RWPE2 (cell line): ENCODE results near the gene PATJ.

Experiments
- ATAC-seq: fragments of 200-7000 bp; cut with Tn5 transposase; 3 replicates; pipeline ENCODE4 v1.9.1; 2021; ENCODE audit warnings: low read depth
- DNase-seq: peaks from one replicate; pipeline ENCODE4 v3.0.0-alpha.2; 2020; ENCODE audit warnings: low spot score
- H3K27ac ChIP-seq: fragments of 450-650 bp; 2 replicates; pipeline ENCODE4 v1.5.1; 2017; ENCODE audit warnings: mild to moderate bottlenecking; ENCODE audit not compliant: poor library complexity, severe bottlenecking
- H3K27me3 ChIP-seq: fragments of 250-450 bp; sonication (Bioruptor Pico); 2 replicates; pipeline ENCODE4 v1.5.1; 2021; ENCODE audit warnings: mild to moderate bottlenecking, moderate library complexity; ENCODE audit not compliant: insufficient read depth, poor library complexity, severe bottlenecking
- H3K36me3 ChIP-seq: fragments of 250-450 bp; sonication (Bioruptor Pico); 2 replicates; pipeline ENCODE4 v1.5.1; 2020; ENCODE audit warnings: low read depth, mild to moderate bottlenecking, moderate library complexity
- H3K4me1 ChIP-seq: fragments of 250-450 bp; sonication (Bioruptor Pico); 2 replicates; pipeline ENCODE4 v1.5.1; 2021; ENCODE audit warnings: mild to moderate bottlenecking, moderate library complexity; ENCODE audit not compliant: insufficient read depth, poor library complexity, severe bottlenecking
- H3K4me3 ChIP-seq: fragments of 250-450 bp; sonication (Bioruptor Pico); 2 replicates; pipeline ENCODE4 v1.5.1; 2021; ENCODE audit warnings: mild to moderate bottlenecking, moderate library complexity; ENCODE audit not compliant: severe bottlenecking
- H3K9me3 ChIP-seq: fragments of 250-450 bp; sonication (Bioruptor Pico); 2 replicates; pipeline ENCODE4 v1.5.1; 2021; ENCODE audit warnings: mild to moderate bottlenecking, moderate library complexity; ENCODE audit not compliant: severe bottlenecking
- TF ChIP-seq, protein P1 (sequence below): fragments of 450-650 bp; IDR thresholded peaks from one replicate; pipeline ENCODE4 v1.5.1; 2017; ENCODE audit warnings: mild to moderate bottlenecking, moderate library complexity; ENCODE audit not compliant: poor library complexity, severe bottlenecking

Gene PATJ

DNA sequence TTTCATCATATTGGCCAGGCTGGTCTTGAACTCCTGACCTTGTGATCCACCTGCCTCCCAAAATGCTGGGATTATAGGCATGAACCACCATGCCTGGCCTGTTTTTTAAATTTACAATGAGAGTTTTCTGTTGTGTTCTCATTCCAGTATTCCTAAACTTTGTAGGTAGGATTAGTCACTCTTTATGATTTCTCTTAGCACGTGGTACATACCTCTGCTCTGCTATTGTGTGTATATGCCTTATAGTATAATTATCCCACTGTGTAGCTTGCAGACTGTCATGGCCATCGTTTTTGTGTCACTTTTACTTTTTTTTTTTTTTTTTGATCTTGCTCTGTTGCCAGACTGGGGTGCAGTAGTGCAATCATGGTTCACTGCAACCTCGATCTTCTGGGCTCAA is 14.5 kb downstream of the PATJ start:
- Histone ChIP-seq H3K4me3 (no peak overlapping the region), H3K9me3 (no peaks in the 10 kb centered on the region), H3K4me1 (peaks cover 14% of the 10 kb centered on the region), H3K27me3 (no peaks in the 10 kb centered on the region), H3K27ac (no peak overlapping the region), H3K36me3 (peaks cover 28% of the 10 kb centered on the region)
- DNase-seq: no peak
- no peak for ATAC-seq
- TF ChIP-seq, protein P1, sequence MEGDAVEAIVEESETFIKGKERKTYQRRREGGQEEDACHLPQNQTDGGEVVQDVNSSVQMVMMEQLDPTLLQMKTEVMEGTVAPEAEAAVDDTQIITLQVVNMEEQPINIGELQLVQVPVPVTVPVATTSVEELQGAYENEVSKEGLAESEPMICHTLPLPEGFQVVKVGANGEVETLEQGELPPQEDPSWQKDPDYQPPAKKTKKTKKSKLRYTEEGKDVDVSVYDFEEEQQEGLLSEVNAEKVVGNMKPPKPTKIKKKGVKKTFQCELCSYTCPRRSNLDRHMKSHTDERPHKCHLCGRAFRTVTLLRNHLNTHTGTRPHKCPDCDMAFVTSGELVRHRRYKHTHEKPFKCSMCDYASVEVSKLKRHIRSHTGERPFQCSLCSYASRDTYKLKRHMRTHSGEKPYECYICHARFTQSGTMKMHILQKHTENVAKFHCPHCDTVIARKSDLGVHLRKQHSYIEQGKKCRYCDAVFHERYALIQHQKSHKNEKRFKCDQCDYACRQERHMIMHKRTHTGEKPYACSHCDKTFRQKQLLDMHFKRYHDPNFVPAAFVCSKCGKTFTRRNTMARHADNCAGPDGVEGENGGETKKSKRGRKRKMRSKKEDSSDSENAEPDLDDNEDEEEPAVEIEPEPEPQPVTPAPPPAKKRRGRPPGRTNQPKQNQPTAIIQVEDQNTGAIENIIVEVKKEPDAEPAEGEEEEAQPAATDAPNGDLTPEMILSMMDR: no peak

- no peak for ATAC-seq
- no peak for DNase-seq
- no peak overlapping the region for H3K27ac ChIP-seq
- TF ChIP-seq, protein P1: no peak
- peaks cover 14% of the 10 kb centered on the region for H3K4me1 ChIP-seq
- H3K9me3 ChIP-seq: no peaks in the 10 kb centered on the region
- no peak overlapping the region for H3K4me3 ChIP-seq
- H3K36me3 ChIP-seq: peaks cover 31% of the 10 kb centered on the region
- H3K27me3 ChIP-seq: no peaks in the 10 kb centered on the region
Observed at GRCh38 chr1:61757950-61758349, 15.7 kb downstream of the PATJ start.

DNA sequence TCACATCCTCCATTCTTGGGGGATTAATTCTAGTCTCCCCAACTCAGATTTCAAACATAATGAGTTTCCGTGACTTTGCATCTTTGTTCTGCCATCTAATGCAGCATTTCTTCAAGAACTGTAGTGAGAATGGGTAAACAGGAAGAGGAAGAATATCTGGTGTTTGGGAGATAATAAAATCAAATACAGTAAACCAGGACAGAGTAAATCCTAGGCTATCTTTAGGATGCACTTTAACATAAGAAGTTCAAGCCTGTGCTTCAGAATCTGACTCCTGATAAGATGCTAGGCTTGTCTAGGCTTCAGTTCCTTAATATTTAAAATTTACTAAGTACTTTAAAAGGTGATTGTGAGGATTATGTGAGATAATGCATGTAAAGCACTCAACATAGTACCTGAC is 27.9 kb downstream of the PATJ start:
- Histone ChIP-seq H3K27ac (no peak overlapping the region), H3K27me3 (no peaks in the 10 kb centered on the region), H3K9me3 (no peaks in the 10 kb centered on the region), H3K4me1 (no peaks in the 10 kb centered on the region), H3K36me3 (peaks cover 81% of the 10 kb centered on the region), H3K4me3 (no peak overlapping the region)
- TF ChIP-seq, protein P1: no peak
- ATAC-seq: no peak
- no peak for DNase-seq

GRCh38 chr1:61776091-61776490 is 33.8 kb downstream of the PATJ start:
- Histone ChIP-seq H3K27ac (no peak overlapping the region), H3K36me3 (peaks cover 71% of the 10 kb centered on the region), H3K9me3 (no peaks in the 10 kb centered on the region), H3K27me3 (no peaks in the 10 kb centered on the region), H3K4me3 (no peak overlapping the region), H3K4me1 (no peaks in the 10 kb centered on the region)
- DNase-seq (no peak), ATAC-seq (no peak)
- TF ChIP-seq, protein P1: no peak

DNA sequence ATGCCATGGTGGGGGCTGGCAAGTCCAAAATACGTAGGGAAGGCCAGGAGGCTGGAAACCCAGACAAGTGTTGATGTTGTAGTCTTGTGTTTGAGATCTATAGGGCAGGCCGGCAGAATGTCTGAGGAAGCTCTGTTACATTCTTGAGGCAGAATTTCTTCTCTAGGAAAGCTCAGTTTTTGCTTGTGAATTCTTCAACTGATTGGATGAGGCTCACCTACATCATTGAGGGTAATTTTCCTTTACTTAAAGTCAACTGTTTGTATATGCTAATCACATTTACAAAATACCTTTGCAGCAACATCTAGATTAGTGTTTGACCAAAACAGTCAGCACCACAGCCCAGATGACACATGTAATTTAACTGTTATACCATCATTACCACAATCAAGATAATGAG is 37.0 kb downstream of the PATJ start:
- TF ChIP-seq, protein P1: no peak
- Histone ChIP-seq H3K4me1 (no peaks in the 10 kb centered on the region), H3K36me3 (peaks cover 47% of the 10 kb centered on the region), H3K27ac (no peak overlapping the region), H3K4me3 (no peak overlapping the region), H3K9me3 (no peaks in the 10 kb centered on the region), H3K27me3 (no peaks in the 10 kb centered on the region)
- DNase-seq (no peak), ATAC-seq (no peak)
